Panc1 (cell line): ENCODE measurements around the gene ADSL. TPM values are rescaled to one million over a fixed set of nuclear protein-coding genes. Genes with fewer than 3 reads are reported as not detected.

Source experiments
- ATAC-seq: fragments of 200-7000 bp; cut with Tn5 transposase; 2 replicates; pipeline ENCODE4 v1.9.1; 2020; ENCODE audit warnings: mild to moderate bottlenecking, moderate library complexity
- BruUV-seq: library from RNA; stranded (reverse); fragments of 400-500 nt; replicated peaks from 2 replicates; lab custom pipeline; 2021; lab: Mats Ljungman, UMichigan
- CTCF ChIA-PET: fragments of 300-600 bp; sonication (Branson Sonifier 250); formaldehyde crosslinking; loops from one replicate; lab custom pipeline; 2022; ENCODE audit warnings: antibody characterized with exemption; lab: Charles Lee
- POLR2A ChIA-PET: fragments of 300-600 bp; sonication (Branson Sonifier 250); formaldehyde crosslinking; loops from one replicate; lab custom pipeline; 2022; ENCODE audit warnings: antibody characterized with exemption; lab: Charles Lee
- DNase-seq: peaks from one replicate; pipeline ENCODE4 v3.0.0-alpha.2; 2010; ENCODE audit warnings: low read depth, low spot score
- H3K27ac ChIP-seq: 2 replicates; pipeline ENCODE4 v1.5.1; 2011; ENCODE audit warnings: mild to moderate bottlenecking, low read length, inconsistent platforms
- H3K27me3 ChIP-seq: fragments of 200-500 bp; sonication (Bioruptor generic); 2 replicates; pipeline ENCODE4 v1.6.0; 2014; ENCODE audit warnings: low read length, inconsistent platforms; ENCODE audit not compliant: control insufficient read depth, insufficient read depth
- H3K36me3 ChIP-seq: fragments of 200-500 bp; sonication (Bioruptor generic); 2 replicates; pipeline ENCODE4 v1.5.1; 2014; ENCODE audit warnings: inconsistent platforms, mild to moderate bottlenecking, low read length, moderate library complexity; ENCODE audit not compliant: control insufficient read depth, insufficient read depth
- H3K4me1 ChIP-seq: 2 replicates; pipeline ENCODE4 v1.5.1; 2011; ENCODE audit warnings: inconsistent platforms, mild to moderate bottlenecking, low read length, moderate library complexity; ENCODE audit not compliant: control insufficient read depth, insufficient read depth
- H3K4me3 ChIP-seq, 2 experiments: 2 replicates each; pipeline ENCODE4 v1.5.1; 2011 to 2012; ENCODE audit warnings: low read depth in 2 of 2, low read length in 2 of 2, mild to moderate bottlenecking in 2 of 2, inconsistent platforms in 1 of 2, moderate library complexity in 1 of 2
- H3K9me3 ChIP-seq: fragments of 200-500 bp; sonication (Bioruptor generic); 2 replicates; pipeline ENCODE4 v1.5.1; 2014; ENCODE audit warnings: low read depth, mild to moderate bottlenecking, inconsistent platforms, low read length, moderate library complexity; ENCODE audit not compliant: control insufficient read depth, insufficient read depth
- POLR2AphosphoS5 ChIP-seq: IDR thresholded peaks from 2 replicates; pipeline ENCODE4 v1.6.1; 2012; ENCODE audit warnings: mild to moderate bottlenecking, low read depth, low read length, moderate library complexity
- SIN3A ChIP-seq: IDR thresholded peaks from 2 replicates; pipeline ENCODE4 v1.6.1; 2012; ENCODE audit warnings: low read depth, mild to moderate bottlenecking, low read length, moderate library complexity, borderline replicate concordance; ENCODE audit not compliant: insufficient read depth
- TCF7L2 ChIP-seq: IDR thresholded peaks from 2 replicates; pipeline ENCODE4 v1.6.1; 2011; ENCODE audit warnings: mild to moderate bottlenecking, low read depth, low read length, inconsistent platforms
- in situ Hi-C: cut with HindIII; loops from 2 replicates; pipeline ENCODE4 v1.10.0; 2016; ENCODE audit warnings: low sequenced_read_pairs, low pct_unique_long_range_greater_than_20kb
- intact Hi-C: fragments of 100-400 bp; cut with micrococcal nuclease; formaldehyde crosslinking; loops from one replicate; pipeline ENCODE4 v1.10.0; 2022; ENCODE audit not compliant: unreplicated experiment
- total RNA-seq: library from RNA; stranded (reverse); gene quantifications from one replicate; pipeline ENCODE4 v1.2.1, GENCODE V29; 2021; ENCODE audit not compliant: unreplicated experiment
- TF ChIP-seq, protein P1 (sequence below): fragments of 450-650 bp; IDR thresholded peaks from 2 replicates; pipeline ENCODE4 v1.5.1; 2017; ENCODE audit warnings: mild to moderate bottlenecking
- TF ChIP-seq, protein P2 (sequence below), 2 experiments: IDR thresholded peaks; 2 replicates each; pipeline ENCODE4 v1.6.1; 2011 to 2012; ENCODE audit warnings: low read depth in 2 of 2, control low read depth in 1 of 2, low read length in 1 of 2, mild to moderate bottlenecking in 1 of 2, moderate library complexity in 1 of 2; ENCODE audit not compliant: insufficient read depth in 1 of 2

ADSL gene
- total RNA-seq, 1 experiment from 2014 or later = 107 TPM

DNA sequence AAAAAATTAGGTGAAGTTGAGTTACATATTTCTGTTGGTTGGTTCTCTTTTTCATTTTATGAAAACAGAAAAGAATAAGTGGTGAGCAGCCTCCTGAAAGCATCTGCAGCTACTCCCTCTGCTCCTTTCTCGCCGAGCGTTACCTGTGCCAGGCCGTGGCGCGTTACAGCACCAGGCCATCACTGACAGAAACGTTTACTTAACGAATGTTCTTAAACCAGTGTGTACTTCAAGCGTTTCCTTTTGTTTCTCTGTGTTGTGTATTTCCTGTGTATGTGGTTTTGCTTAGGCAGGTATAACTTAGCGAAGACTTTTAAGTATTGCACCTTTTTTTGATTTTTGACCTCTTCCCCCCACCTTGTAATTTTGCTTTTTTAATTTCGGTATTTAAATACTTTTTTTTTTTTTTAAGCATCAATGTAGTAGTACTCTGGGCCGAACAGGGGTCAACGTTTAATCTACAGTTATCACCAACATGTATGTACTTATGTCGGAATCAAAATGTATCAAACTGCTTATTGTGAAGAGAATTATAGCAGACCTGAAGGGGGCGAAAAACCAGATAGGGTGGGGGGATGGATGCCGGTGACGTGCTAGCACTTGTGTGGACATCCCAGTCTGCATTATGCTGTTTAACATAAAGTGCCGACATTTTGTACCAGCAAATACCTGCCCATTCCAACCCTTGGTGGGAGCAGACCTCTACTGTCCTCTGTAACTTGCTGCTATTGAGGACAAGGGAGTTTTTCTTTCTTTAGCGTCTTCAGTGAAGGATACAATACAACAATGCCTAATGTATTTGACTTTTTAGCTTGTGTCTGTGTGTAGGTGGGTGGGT lies 21.6 kb upstream of the ADSL start:
- no peak overlapping the region for H3K27ac ChIP-seq

DNA sequence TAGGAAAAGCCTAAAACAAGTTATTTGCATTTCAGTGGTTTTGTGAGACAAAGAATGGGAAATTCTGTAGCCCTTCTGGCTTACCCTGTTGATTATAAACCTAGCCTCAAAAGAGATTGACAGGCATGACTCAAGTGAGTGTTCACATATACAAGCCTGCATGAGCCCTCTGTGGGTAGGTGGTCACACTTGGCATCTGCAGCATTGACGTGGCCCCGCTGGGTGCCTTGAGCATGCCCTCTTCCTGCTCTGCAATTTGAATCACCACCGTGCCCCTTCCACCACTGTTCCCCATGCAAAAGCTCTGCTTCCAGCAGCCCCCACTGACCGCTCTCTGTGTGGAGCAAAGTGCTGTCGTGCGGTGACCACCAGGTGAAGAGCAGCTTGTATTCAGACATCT lies 21.0 kb upstream of the ADSL start:
- no peak overlapping the region for H3K27ac ChIP-seq
- no peak for ATAC-seq
- TF ChIP-seq TCF7L2 (no peak), POLR2AphosphoS5 (no peak), SIN3A (no peak)
- TF ChIP-seq, protein P1, sequence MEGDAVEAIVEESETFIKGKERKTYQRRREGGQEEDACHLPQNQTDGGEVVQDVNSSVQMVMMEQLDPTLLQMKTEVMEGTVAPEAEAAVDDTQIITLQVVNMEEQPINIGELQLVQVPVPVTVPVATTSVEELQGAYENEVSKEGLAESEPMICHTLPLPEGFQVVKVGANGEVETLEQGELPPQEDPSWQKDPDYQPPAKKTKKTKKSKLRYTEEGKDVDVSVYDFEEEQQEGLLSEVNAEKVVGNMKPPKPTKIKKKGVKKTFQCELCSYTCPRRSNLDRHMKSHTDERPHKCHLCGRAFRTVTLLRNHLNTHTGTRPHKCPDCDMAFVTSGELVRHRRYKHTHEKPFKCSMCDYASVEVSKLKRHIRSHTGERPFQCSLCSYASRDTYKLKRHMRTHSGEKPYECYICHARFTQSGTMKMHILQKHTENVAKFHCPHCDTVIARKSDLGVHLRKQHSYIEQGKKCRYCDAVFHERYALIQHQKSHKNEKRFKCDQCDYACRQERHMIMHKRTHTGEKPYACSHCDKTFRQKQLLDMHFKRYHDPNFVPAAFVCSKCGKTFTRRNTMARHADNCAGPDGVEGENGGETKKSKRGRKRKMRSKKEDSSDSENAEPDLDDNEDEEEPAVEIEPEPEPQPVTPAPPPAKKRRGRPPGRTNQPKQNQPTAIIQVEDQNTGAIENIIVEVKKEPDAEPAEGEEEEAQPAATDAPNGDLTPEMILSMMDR = no peak
- TF ChIP-seq, protein P2, sequence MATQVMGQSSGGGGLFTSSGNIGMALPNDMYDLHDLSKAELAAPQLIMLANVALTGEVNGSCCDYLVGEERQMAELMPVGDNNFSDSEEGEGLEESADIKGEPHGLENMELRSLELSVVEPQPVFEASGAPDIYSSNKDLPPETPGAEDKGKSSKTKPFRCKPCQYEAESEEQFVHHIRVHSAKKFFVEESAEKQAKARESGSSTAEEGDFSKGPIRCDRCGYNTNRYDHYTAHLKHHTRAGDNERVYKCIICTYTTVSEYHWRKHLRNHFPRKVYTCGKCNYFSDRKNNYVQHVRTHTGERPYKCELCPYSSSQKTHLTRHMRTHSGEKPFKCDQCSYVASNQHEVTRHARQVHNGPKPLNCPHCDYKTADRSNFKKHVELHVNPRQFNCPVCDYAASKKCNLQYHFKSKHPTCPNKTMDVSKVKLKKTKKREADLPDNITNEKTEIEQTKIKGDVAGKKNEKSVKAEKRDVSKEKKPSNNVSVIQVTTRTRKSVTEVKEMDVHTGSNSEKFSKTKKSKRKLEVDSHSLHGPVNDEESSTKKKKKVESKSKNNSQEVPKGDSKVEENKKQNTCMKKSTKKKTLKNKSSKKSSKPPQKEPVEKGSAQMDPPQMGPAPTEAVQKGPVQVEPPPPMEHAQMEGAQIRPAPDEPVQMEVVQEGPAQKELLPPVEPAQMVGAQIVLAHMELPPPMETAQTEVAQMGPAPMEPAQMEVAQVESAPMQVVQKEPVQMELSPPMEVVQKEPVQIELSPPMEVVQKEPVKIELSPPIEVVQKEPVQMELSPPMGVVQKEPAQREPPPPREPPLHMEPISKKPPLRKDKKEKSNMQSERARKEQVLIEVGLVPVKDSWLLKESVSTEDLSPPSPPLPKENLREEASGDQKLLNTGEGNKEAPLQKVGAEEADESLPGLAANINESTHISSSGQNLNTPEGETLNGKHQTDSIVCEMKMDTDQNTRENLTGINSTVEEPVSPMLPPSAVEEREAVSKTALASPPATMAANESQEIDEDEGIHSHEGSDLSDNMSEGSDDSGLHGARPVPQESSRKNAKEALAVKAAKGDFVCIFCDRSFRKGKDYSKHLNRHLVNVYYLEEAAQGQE (IDR thresholded peaks at IDR 0.05; ENCODE audit: insufficient read depth in 1 of 2, low read depth in 2 of 2, low read length in 1 of 2) = no peak
- ChIA-PET POLR2A (no interaction called here), CTCF (no interaction called here)
- peaks cover 2% of the 10 kb centered on the region; the same call in 1 of the 2 replicates for H3K36me3 ChIP-seq
- no peak for DNase-seq
- intact Hi-C loops (no loop called here), in situ Hi-C loops (no loop called here)
- no peaks in the 10 kb centered on the region for H3K9me3 ChIP-seq
- no peaks in the 10 kb centered on the region for H3K4me1 ChIP-seq
- no TSS peak for BruUV-seq
- H3K4me3 ChIP-seq = no peak overlapping the region
- no peaks in the 10 kb centered on the region for H3K27me3 ChIP-seq

More for the DNA sequence above, 21.6 kb upstream of the ADSL start:
- ChIA-PET CTCF (no interaction called here), POLR2A (no interaction called here)
- Histone ChIP-seq H3K4me1 (no peaks in the 10 kb centered on the region), H3K9me3 (no peaks in the 10 kb centered on the region), H3K36me3 (peaks cover 2% of the 10 kb centered on the region; the same call in 1 of the 2 replicates), H3K27me3 (no peaks in the 10 kb centered on the region), H3K4me3 (no peak overlapping the region)
- in situ Hi-C loops (no loop called here), intact Hi-C loops (no loop called here)
- DNase-seq (no peak), ATAC-seq (no peak)
- TF ChIP-seq, protein P2 (IDR thresholded peaks at IDR 0.05; ENCODE audit: insufficient read depth in 1 of 2, low read depth in 2 of 2, low read length in 1 of 2) = no peak
- no peak for TF ChIP-seq POLR2AphosphoS5
- no peak for TF ChIP-seq SIN3A
- TF ChIP-seq TCF7L2 = no peak
- TF ChIP-seq, protein P1 = no peak
- BruUV-seq = no TSS peak
